HG03064 (cell line): Measurements from ENCODE around the gene SGCD.

Experiments
- ATAC-seq: cut with Tn5 transposase; IDR thresholded peaks from one replicate; pipeline ENCODE4 v1.9.1; 2021; ENCODE audit warnings: low read depth; ENCODE audit not compliant: unreplicated experiment

SGCD gene

DNA sequence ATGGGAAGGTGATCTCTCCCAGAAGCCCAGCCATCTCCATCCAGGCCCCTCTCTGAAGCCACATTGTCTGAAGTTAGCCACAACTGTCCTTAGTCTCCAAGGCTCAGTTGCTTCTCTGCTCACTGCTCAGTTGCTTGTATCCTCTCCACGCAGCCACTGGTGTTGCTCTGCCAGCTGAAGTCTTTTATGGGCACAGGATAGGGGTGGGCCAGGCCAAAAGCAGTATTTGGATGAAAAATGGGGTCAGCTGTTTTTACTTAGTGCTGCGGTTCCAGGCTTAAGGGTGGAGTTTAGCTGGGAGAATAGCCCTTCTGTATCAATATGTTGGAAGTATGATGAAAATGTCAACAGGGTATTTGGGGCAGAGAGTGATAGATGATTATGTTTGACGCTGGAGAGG lies 354.3 kb downstream of the SGCD start:
- no peak for ATAC-seq

DNA sequence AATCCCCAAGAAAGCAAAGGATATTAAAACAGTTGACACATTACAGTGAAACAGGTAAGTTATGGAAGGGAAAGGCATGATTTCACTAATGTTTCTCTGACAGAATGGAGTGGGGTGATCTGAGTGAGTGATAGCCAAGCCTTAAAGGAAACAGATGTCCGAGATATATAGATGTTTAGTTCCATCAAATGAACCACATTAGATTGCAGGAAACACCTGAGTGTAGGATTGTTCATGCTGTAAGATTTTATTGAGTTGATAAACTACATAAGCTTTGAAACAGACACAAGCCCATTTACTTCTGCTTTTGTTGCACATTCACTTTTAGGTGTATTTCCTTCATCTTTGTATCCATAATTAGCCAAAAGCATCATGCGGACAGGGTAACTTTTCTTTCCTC lies 356.0 kb downstream of the SGCD start:
- ATAC-seq: no peak

DNA sequence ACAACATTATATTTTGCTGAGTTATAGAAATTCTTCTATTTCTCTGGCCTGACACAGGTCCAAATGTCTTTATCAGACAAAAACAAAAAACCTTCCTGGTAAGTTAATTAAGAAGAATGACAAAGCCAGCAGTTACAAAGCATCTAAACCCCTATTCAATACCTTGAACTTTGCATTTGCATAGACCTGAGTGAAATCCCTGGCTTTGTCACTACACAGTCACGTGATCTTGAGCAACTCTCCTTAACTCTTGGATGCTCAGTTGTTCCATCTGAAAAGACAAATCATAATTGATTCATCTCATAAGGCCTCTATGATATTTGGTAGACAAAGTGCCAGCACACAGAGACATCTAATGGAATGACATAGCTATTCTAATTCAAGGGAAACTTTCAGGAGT lies 356.5 kb downstream of the SGCD start:
- ATAC-seq: no peak

DNA sequence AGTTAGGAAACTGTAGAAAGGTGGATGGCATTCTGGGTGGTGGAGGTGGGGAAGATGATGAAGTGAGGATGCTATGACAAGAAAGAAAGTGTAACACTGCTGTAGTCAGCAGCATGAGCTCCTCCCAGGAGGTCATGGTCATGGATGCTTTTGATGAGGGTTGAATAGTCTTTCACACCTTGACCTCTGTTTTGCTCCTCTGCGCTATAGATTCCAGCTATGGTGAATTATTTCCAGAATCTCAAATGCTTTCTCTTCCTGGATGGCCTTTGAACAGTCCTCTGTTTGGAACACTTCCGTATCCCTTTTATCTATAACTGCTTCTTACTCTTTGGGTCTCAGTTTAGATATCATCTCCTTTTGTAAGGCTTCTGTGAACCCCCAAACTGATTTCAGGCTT lies 357.3 kb downstream of the SGCD start:
- no peak for ATAC-seq

DNA sequence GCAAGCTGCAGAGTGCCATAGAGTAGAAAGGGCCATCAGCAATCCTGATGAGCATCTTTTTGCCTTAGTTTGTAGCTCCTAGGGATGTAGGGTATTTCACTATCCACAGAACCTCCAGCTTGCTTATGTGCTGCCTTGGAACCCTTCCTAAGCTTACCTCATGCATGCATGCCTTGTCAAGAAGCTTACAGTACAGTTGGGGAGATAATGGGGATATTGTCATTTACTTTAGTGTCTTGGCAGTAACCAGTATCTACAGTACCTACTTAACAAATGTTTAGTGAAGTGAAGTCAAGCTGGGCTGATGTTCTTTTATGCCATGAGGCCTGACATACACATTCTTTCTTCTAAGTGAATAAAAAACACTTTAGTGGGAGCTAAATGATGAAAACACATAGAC lies 358.5 kb downstream of the SGCD start:
- no peak for ATAC-seq

DNA sequence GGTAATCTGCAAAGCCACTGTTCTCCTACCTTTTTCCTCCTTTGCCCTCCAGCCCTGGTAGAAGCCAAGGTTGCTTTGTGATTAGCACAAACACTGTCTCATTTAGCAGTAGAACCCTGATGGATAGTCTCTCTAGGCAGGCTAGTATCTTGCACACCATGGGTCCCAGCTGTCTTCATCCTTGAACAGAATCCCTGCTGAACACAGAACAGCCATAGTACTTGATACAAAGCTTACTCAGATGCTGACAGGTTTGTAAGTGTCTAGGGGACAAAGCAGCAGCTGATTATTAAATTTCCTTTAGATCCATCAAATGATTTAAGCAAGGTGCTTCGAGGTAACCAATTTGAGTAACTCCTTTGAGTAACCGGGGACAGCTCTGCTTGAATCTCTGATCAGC lies 359.4 kb downstream of the SGCD start:
- ATAC-seq: no peak

DNA sequence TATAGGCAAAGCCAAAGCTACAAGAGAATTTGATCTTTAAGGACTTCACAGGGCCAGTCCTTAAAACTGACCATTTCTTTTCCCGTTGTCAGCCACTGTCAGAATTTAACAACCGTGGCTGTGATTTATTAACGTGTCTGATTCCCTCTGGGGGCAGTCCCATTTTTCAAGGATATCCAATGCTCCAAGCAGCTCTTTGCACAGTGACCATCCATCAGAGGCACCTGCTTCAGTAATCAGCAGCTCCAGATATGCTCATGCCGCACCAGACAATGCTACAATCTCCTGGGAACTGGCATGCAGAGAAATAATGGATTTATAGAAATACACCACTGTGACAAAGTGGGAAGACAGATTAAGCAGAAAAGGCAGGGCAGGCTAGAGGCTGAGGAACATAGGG lies 359.8 kb downstream of the SGCD start:
- no peak for ATAC-seq

DNA sequence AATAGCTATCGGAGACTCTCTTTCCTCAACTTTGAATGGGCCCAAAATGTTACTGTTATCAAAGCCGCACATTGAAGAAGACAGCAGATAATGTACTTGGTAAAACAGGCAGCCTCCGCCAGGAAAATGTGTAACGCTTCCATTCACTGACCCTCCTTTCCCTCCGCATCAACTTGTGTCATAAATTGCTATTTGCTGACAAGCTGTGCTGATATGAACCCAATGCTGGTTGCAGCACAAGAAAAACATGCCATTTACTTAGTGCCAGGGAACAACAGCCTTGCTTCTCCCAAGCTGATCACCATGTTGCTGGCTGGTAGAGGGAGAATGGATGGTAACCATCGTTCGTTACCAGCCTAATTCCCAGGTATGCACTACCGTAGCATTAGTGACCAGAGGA lies 360.6 kb downstream of the SGCD start:
- no peak for ATAC-seq

DNA sequence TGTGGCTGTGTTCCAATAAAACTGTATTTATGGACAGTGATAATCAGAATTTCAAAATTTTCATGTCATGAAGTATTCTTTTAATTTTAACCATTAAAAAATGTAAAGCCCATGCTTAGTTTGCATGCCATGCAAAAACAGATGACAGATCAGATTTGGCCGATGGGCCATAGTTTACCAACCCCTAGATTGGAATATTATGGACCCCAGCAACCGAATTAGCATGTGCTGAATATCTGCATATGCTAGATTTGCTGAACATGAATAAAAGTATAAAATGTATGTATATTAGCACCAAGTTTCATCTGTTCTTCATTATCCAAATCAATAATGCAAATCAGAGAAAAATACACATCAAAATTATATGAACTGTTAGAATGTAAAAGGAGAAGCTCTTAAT lies 364.6 kb downstream of the SGCD start:
- ATAC-seq: no peak

DNA sequence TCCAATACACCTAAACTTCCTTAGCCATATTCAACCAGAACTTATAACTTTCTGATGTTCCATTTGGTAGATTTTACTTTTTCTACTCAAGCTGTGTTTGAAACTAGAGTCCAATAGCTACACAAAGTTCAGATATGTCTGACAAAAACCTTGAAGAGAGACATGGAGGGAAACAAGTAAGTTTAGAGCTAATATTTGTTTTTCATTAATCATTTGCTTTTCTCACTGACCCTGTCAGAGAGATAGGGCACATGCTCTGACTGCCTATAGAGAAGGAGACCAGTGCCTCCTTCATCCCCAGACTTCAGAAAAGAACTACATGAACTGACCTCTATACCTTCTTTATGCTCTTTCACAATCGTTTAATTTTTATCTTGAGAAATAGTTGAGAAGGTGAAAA lies 366.1 kb downstream of the SGCD start:
- no peak for ATAC-seq

DNA sequence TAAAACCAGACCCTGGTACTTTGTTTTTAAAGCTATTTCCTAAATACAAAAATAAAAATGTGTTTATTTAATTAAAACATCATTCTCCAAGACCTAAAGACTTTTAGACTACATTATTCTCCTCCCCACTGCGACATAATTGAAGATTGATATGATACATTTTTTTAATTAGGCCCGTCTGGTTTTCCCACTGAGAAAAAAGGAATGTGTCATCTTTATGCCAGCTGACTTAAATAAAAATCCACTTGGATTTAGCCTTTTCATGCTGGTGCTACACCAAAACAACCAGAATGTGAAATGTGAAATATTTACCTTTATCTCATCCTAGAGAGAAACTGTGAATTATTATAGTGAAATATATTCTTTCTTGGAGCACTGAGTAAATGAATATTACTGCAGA lies 367.6 kb downstream of the SGCD start:
- ATAC-seq: no peak

DNA sequence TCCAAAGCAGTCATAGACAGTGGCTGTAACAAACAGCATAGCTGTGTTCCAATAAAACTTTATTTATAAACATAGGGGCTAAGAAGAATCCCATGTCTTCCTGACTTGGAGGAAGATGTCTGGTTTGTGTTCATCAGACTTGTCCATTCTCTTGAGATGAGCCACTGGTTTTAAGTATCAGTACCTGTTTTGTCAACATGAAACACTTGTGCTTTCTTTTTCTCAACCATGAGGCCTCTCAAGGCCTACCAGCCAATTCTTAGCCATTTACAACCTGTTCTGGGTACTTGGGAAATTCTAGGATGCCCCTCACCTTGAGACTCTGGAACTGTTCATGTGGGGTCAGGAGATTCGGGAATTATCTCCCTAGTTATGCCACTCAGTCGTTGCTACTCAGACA lies 368.8 kb downstream of the SGCD start:
- no peak for ATAC-seq

DNA sequence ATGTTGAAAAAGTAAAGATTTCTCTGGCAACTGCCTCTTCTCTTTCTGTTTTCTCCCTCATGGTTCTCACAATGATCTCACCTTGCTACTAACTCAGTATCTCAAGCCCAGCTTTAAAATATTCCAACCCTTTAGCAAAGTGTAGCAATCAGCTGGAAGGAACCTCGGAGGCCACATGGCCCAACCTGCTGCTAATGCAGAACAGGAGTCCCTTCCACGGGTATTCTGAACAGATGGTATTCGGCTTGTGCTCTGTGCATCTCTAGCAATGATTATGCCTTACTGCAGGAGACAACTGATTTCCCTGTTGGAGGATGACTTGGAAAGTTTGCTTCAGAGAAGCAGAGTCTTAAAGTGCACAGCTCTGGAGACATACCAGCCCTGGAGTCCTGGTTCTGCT lies 371.4 kb downstream of the SGCD start:
- no peak for ATAC-seq

DNA sequence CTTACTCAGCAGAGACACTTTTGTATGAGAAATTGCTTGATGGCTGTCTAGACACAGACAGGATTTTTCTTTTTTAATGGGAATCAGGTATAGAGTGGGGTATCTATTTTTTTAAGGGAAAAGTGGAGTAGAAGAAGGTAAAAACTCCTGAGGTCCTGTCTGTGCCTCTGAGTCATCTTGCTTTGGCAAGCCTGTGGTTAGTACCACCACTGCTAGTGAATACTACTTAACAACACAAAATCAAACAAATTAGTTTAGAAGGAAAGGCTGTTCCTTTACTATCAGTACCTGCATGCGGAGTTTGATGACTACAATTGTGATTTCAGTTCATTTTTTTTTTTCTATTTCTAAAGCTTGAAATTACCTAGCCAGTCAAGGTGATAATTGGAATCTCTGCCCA lies 372.2 kb downstream of the SGCD start:
- no peak for ATAC-seq

DNA sequence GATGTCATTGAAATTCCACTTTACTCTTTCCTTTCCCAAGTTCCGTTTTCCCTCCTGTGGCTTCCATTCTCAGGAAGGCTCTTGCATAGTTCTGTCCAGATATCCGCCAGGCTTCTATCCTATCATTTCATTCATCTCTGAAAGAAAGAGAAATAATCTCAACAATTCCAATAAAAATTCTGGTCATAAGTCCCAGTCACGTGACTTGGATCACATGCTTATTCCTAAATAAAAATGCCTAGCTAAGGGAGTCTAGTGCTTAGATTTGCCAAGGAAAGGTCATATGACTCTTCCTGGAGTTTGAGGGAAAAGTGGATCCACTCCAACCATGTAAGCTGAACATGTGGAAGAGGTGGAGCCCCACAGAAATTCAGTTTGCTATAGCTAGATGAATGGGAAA lies 377.2 kb downstream of the SGCD start:
- no peak for ATAC-seq

DNA sequence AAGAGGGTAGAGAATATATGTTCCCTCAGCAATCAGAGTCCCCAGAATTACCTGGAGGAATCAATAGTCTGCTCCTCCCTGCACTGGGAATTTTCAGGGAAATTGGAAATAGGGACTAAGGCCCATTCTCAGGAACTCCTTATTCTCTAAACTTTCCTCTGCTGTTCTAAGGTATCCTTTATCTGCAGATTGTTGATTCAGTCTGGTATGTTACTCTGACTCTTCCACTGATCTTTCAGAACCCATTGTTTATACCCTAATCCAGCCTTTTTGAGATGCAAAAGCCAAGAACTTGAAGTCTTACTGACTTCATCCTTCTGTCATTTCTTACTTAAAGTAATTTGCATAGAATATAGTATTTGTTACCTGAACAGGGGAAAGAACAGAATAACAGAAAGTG lies 379.7 kb downstream of the SGCD start:
- no peak for ATAC-seq

DNA sequence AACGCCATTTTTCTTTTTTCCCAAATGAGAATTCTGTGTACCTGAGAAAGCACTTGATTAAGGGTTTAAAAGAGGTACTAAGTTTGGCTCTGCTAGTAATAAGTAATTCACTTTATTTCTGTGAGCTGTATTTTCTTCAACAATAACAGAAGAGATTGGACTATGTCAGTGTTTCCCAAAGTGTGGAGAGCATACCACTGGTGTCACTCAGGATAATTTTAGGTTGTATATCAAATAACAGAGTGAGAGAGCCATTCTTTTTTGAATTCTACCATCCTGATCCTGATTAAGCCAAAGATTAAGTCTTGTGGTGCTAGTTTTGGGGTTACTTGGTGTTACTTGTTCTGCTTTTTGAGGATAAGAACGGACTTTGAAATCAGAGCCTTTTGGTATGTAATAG lies 380.8 kb downstream of the SGCD start:
- ATAC-seq: no peak

DNA sequence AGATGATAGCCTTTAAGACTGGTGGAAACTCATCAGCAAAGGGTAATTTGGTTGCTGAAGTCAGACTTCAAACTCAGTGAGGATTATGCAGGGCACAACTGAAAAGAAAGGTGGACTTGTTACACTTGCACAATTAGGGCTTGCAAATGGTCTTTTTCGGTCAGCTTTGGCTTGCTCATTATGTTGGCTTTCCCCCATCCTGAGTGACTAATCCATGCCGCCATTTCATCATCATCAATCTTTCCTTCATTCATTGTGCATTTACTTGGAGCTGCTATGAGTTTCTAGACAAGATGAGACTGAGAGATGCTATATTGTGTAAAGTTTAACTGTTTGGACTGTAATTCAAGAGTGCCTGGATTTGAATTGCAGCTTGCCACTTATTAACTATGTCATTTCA lies 388.3 kb downstream of the SGCD start:
- no peak for ATAC-seq

DNA sequence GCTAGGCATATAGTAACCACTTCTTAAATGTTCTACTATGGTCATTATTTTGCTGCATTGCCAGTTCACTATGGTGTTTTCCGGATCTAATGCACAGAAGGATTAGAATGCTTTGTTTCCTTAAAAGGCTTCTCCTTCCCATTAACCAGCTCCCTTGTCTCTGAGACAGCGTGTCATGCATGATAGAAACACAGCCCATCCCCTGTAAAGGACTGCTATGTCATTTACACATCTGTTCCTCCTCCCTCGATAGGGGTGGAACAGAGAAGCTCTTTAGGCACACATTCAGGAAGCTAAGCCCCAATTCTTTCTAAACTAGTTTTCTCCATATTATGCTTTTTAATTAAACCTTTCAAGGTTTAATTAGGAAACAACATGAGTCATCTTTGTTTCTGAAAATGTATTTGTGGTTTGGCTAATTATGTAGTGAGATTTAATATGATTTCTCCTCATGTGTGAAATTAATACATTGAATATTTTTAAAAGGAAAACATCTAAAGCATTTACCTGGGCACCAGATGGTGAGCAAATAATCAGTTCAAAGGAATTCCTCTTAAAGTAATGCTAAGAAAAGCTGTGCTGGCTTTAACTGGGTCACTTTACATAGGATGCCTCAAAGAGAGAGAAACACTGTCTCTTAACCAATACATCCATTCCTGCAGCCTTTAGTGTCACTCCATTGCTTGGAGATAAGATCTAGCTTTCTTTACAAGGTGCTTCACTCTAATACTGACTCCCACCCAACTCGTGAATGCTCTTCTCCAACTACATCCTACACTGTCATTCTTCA lies 389.8 kb downstream of the SGCD start:
- ATAC-seq: no peak

DNA sequence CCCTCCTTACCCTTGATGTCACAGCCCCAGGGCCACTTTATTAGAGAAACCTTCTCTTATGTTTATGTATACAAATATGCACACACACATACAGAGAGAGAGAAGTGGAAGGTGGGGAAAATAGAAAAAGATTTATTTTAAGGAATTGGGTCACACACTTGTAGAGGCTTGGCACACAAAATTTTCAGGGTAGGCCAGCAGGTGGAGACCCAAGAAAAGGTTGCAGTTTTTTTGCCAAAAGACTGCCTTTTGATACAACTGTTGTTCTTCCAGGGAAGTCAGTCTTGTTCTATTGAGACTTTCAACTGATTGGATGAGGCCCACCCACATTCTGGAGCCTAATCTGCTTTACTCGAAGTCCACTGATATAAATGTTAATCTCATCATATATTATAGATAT lies 392.0 kb downstream of the SGCD start:
- ATAC-seq: no peak

DNA sequence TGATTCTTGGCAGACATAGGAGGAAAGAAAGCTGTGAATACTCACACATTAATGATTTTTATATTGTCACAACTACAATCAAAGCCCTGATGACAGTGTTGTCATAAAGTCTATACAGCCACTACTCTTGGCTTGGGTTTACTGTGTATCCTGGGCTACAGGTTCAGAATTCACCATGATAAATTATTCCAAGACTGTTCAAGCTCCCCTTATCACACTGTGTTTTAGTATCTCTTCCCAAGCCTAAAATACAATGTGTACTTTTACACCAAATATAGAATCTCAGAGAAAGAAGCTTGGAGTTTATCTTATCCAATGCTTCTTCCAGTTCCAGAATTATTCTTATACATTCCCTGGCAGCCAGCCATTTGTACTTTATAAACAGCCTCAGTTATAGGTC lies 395.4 kb downstream of the SGCD start:
- ATAC-seq: no peak

DNA sequence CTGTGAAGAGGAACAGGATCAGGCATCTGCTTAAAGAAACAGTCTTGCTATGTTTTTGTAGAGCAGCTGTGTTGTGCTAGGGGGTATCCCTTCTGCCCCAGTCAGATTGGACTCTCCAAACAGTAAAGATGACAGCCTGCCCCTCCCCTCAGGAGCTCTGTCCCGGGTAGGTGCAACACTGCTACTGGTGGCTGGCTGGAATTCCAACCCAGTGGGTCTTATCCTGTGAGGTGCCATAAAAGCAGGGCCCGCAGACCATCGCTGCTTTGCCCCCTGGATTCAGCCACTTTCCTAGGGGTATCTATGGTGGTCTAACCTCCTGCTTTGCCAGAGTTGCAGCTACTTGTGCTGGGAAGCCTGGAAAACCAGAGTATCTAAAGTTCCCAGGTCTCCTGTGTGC lies 408.5 kb downstream of the SGCD start:
- no peak for ATAC-seq

DNA sequence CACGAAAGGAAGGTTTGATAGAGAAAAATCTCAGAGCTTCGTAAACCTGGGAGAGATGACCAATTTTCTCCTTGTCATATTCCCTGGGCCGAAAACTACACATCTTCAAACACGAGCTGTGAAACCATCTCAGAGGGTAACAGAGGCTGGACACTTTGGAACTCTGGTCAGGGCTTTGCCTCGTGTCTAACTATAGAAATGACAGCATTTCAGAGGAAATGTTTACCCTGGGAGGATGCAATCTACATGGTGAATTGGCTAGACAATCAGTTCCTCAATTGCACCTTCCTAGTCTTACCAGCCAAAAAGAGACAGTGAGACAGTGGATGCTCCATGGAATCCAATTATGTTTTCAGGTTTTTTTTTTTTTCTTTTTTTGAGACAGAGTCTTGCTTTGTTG lies 414.6 kb downstream of the SGCD start:
- ATAC-seq: no peak
